NB4 (cell line): ENCODE measurements around the gene TBR1.

Experiments
- DNase-seq: peaks from one replicate; pipeline ENCODE4 v3.0.0; 2010; ENCODE audit warnings: low read depth
- H3K4me3 ChIP-seq: one replicate; pipeline ENCODE4 v1.5.1; 2011; ENCODE audit warnings: mild to moderate bottlenecking, low read depth, low read length, moderate library complexity
- MYC ChIP-seq: IDR thresholded peaks from 2 replicates; pipeline ENCODE4 v1.6.1; 2011; ENCODE audit warnings: low read depth, low read length
- POLR2A ChIP-seq: IDR thresholded peaks from 2 replicates; pipeline ENCODE4 v1.6.1; 2011; ENCODE audit warnings: mild to moderate bottlenecking; ENCODE audit not compliant: insufficient read length; ENCODE audit errors: extremely low read depth
- TF ChIP-seq, protein P1 (sequence below): IDR thresholded peaks from 2 replicates; pipeline ENCODE4 v1.6.1; 2011; ENCODE audit warnings: low read depth, low read length
- TF ChIP-seq, protein P2 (sequence below): IDR thresholded peaks from one replicate; pipeline ENCODE4 v1.5.1; 2012; ENCODE audit warnings: low read depth, low read length

Gene TBR1

GRCh38 chr2:161386228-161386824 lies 29.8 kb upstream of the TBR1 start:
- no peak for TF ChIP-seq MYC
- TF ChIP-seq, protein P1, sequence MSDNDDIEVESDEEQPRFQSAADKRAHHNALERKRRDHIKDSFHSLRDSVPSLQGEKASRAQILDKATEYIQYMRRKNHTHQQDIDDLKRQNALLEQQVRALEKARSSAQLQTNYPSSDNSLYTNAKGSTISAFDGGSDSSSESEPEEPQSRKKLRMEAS, result no peak
- TF ChIP-seq, protein P2, sequence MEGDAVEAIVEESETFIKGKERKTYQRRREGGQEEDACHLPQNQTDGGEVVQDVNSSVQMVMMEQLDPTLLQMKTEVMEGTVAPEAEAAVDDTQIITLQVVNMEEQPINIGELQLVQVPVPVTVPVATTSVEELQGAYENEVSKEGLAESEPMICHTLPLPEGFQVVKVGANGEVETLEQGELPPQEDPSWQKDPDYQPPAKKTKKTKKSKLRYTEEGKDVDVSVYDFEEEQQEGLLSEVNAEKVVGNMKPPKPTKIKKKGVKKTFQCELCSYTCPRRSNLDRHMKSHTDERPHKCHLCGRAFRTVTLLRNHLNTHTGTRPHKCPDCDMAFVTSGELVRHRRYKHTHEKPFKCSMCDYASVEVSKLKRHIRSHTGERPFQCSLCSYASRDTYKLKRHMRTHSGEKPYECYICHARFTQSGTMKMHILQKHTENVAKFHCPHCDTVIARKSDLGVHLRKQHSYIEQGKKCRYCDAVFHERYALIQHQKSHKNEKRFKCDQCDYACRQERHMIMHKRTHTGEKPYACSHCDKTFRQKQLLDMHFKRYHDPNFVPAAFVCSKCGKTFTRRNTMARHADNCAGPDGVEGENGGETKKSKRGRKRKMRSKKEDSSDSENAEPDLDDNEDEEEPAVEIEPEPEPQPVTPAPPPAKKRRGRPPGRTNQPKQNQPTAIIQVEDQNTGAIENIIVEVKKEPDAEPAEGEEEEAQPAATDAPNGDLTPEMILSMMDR, result no peak
- no peak for TF ChIP-seq POLR2A
- H3K4me3 ChIP-seq, result no peak overlapping the region
- peak; percentile 9 for DNase-seq

- DNase-seq, result no peak
- no peak overlapping the region for H3K4me3 ChIP-seq
- TF ChIP-seq MYC (no peak), POLR2A (no peak)
- TF ChIP-seq, protein P1, result no peak
- TF ChIP-seq, protein P2, result no peak
These were observed 27.8 kb upstream of the TBR1 start for GRCh38 chr2:161388146-161388779.

DNA sequence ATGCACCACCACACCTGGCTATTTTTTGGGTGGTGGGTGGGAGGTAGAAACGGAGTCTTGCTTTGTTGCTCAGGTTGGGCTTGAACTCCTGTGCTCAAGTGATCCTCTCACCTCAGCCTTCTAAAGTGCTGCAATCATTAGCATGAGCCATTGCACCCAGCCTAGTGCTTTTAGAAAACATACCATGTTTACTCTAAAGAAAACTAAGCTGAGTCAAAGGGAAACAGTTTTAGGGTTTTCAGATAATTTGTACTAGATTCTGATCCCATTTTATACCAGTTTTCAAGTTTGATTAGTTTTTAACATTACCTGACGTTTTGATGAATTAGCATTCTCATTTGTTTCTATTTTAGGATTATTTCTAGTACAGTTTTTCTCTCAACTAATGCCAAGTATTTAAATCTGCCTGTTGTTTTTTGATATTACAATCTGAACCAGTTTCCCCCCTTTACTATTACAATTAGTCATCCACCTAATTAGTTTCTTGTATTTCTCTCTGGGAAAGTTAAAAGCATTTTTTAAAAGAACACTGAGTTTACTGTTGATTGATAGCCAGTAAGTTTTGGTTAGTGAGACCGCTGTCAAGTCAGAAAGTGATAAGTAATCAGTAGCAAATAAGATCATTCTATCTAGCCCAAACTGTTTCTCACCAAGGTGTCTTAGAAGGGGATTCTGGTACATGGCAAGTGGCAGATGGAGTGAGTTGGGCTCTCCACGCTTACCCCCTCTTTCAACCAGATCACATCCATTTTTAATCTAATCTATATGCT lies 24.2 kb upstream of the TBR1 start:
- no peak for DNase-seq
- H3K4me3 ChIP-seq, result no peak overlapping the region
- TF ChIP-seq, protein P1, result no peak
- TF ChIP-seq, protein P2, result no peak
- TF ChIP-seq MYC, result no peak
- no peak for TF ChIP-seq POLR2A

DNA sequence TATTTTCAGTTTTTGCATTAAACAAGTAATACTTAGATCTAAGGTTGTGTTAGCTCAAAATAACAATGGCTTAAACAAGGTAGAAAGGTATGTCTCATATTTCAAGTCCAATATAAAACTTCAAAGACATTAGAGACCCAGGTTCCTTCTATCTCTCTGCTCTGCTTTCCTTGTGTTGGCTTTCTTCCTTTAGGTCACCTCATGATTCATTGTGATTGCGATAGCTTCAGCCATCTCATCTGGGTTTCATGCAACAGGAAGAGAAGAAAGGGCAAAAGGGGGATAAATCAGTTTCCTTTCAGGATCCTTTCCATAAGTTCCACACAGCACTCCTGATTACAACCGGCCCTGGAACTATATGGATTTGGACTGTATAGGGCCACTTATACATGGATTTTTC lies 16.0 kb upstream of the TBR1 start:
- no peak for DNase-seq
- H3K4me3 ChIP-seq, result no peak overlapping the region
- TF ChIP-seq POLR2A (no peak), MYC (no peak)
- TF ChIP-seq, protein P1, result no peak
- TF ChIP-seq, protein P2, result no peak

DNA sequence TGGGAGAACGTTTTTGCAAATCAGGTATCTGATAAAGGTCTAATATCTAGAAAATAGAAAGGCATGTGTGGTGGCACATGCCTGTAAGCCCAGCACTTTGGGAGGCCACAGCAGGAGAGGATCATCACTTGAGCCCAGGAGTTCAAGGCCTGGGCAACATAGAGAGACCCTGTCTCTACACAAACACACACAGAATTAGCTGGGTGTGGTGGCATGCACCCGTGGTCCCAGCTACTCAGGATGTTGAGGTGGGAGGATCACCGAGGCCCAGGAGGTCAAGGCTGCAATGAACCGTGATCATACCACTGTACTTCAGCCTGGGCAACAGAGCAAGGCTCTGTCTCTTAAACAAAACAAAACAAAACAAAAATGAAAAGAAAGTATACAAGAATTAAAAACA lies 13.8 kb upstream of the TBR1 start:
- DNase-seq, result no peak
- TF ChIP-seq POLR2A (no peak), MYC (no peak)
- TF ChIP-seq, protein P1, result no peak
- TF ChIP-seq, protein P2, result no peak
- H3K4me3 ChIP-seq, result no peak overlapping the region
